ENCODE results near the gene RANBP9.

RANBP9 gene

GRCh38 chr6:13677878-13678254, 33.8 kb downstream of the RANBP9 start:
- DNase-seq, result no peak

GRCh38 chr6:13676551-13677156, 35.0 kb downstream of the RANBP9 start:
- no peak for DNase-seq

GRCh38 chr6:13674533-13675190, 37.0 kb downstream of the RANBP9 start:
- no peak for DNase-seq

GRCh38 chr6:13673825-13674444, 37.7 kb downstream of the RANBP9 start:
- no peak for DNase-seq

GRCh38 chr6:13673368-13673767, 38.3 kb downstream of the RANBP9 start:
- DNase-seq, result no peak

GRCh38 chr6:13672904-13673303, 38.7 kb downstream of the RANBP9 start:
- no peak for DNase-seq

GRCh38 chr6:13671548-13672127, 40.0 kb downstream of the RANBP9 start:
- DNase-seq, result no peak

GRCh38 chr6:13669476-13669875, 42.2 kb downstream of the RANBP9 start:
- no peak for DNase-seq

- peak in 1 of 5 experiments; percentile 50 for DNase-seq
Measured at GRCh38 chr6:13668291-13668928, 43.2 kb downstream of the RANBP9 start.

GRCh38 chr6:13667655-13668054, 44.0 kb downstream of the RANBP9 start:
- DNase-seq, result no peak

- DNase-seq, result peak in 1 of 5 experiments; percentile 38
Measured at GRCh38 chr6:13666194-13667105, 45.2 kb downstream of the RANBP9 start.

GRCh38 chr6:13664703-13665352, 46.8 kb downstream of the RANBP9 start:
- no peak for DNase-seq

- no peak for DNase-seq
Measured at GRCh38 chr6:13663986-13664385, 47.6 kb downstream of the RANBP9 start.

- DNase-seq, result no peak
Measured at GRCh38 chr6:13662651-13663334, 48.8 kb downstream of the RANBP9 start.

GRCh38 chr6:13661647-13662046, 50.0 kb downstream of the RANBP9 start:
- DNase-seq, result no peak

GRCh38 chr6:13660893-13661292, 50.7 kb downstream of the RANBP9 start:
- DNase-seq, result no peak

- no peak for DNase-seq
Measured at GRCh38 chr6:13660273-13660672, 51.4 kb downstream of the RANBP9 start.

GRCh38 chr6:13655700-13656099, 55.9 kb downstream of the RANBP9 start:
- no peak for DNase-seq

- no peak for DNase-seq
Measured at GRCh38 chr6:13654496-13654895, 57.1 kb downstream of the RANBP9 start.

- DNase-seq, result no peak
Measured at GRCh38 chr6:13653296-13653695, 58.3 kb downstream of the RANBP9 start.

- no peak for DNase-seq
Measured at GRCh38 chr6:13649393-13649792, 62.2 kb downstream of the RANBP9 start.
